ENCODE measurements around the gene SLC66A2.

Gene SLC66A2

GRCh38 chr18:79903071-79903635, 48.3 kb downstream of the SLC66A2 start:
- no peak for DNase-seq (ENCODE audit: low spot score)

GRCh38 chr18:79902640-79903039, 48.8 kb downstream of the SLC66A2 start:
- no peak for DNase-seq (ENCODE audit: low spot score)

GRCh38 chr18:79902075-79902474, 49.4 kb downstream of the SLC66A2 start:
- no peak for DNase-seq (ENCODE audit: low spot score)

GRCh38 chr18:79901665-79902064, 49.8 kb downstream of the SLC66A2 start:
- no peak for DNase-seq (ENCODE audit: low spot score)

GRCh38 chr18:79900610-79901570, 50.6 kb downstream of the SLC66A2 start:
- DNase-seq (ENCODE audit: low spot score) = no peak

GRCh38 chr18:79899609-79900445, 51.6 kb downstream of the SLC66A2 start:
- DNase-seq (ENCODE audit: low spot score) = no peak

- no peak for DNase-seq (ENCODE audit: low spot score)
These were observed 52.4 kb downstream of the SLC66A2 start for GRCh38 chr18:79898952-79899608.

- DNase-seq (ENCODE audit: low spot score) = no peak
These were observed 53.4 kb downstream of the SLC66A2 start for GRCh38 chr18:79897940-79898625.

GRCh38 chr18:79896738-79897137, 54.7 kb downstream of the SLC66A2 start:
- no peak for DNase-seq (ENCODE audit: low spot score)

- no peak for DNase-seq (ENCODE audit: low spot score)
These were observed 60.8 kb downstream of the SLC66A2 start for GRCh38 chr18:79890674-79891073.

- DNase-seq (ENCODE audit: low spot score) = no peak
These were observed 61.9 kb downstream of the SLC66A2 start for GRCh38 chr18:79889569-79889968.

- no peak for DNase-seq (ENCODE audit: low spot score)
These were observed 63.4 kb downstream of the SLC66A2 start for GRCh38 chr18:79888016-79888415.

- DNase-seq (ENCODE audit: low spot score) = no peak
These were observed 64.1 kb downstream of the SLC66A2 start for GRCh38 chr18:79887181-79888000.

GRCh38 chr18:79884963-79885728, 66.3 kb downstream of the SLC66A2 start:
- no peak for DNase-seq (ENCODE audit: low spot score)

- no peak for DNase-seq (ENCODE audit: low spot score)
These were observed 67.0 kb downstream of the SLC66A2 start for GRCh38 chr18:79884294-79884962.

GRCh38 chr18:79883461-79884293, 67.8 kb downstream of the SLC66A2 start:
- DNase-seq (ENCODE audit: low spot score) = no peak

GRCh38 chr18:79882522-79883241, 68.8 kb downstream of the SLC66A2 start:
- DNase-seq (ENCODE audit: low spot score) = no peak

- DNase-seq (ENCODE audit: low spot score) = no peak
These were observed 69.8 kb downstream of the SLC66A2 start for GRCh38 chr18:79881695-79882094.
